GM18951 (cell line): ENCODE results near the gene IPO7.
"Not testable (repeated sequence)": the region's sequence is repeated elsewhere in the genome, so short reads cannot be mapped to it uniquely, and the experiment has no call there.

Experiments used
- POLR2A ChIP-seq: IDR thresholded peaks from 4 replicates; pipeline ENCODE4 v1.6.1; 2011; ENCODE audit warnings: mild to moderate bottlenecking; ENCODE audit not compliant: insufficient read length, insufficient read depth; ENCODE audit errors: extremely low read depth
- in situ Hi-C: fragments of 300-500 bp; cut with MboI; formaldehyde crosslinking; loops from one replicate; pipeline ENCODE4 v1.12.0; 2022; ENCODE audit warnings: low sequenced_read_pairs, mixed read lengths, inconsistent platforms; ENCODE audit not compliant: unreplicated experiment

The IPO7 gene

DNA sequence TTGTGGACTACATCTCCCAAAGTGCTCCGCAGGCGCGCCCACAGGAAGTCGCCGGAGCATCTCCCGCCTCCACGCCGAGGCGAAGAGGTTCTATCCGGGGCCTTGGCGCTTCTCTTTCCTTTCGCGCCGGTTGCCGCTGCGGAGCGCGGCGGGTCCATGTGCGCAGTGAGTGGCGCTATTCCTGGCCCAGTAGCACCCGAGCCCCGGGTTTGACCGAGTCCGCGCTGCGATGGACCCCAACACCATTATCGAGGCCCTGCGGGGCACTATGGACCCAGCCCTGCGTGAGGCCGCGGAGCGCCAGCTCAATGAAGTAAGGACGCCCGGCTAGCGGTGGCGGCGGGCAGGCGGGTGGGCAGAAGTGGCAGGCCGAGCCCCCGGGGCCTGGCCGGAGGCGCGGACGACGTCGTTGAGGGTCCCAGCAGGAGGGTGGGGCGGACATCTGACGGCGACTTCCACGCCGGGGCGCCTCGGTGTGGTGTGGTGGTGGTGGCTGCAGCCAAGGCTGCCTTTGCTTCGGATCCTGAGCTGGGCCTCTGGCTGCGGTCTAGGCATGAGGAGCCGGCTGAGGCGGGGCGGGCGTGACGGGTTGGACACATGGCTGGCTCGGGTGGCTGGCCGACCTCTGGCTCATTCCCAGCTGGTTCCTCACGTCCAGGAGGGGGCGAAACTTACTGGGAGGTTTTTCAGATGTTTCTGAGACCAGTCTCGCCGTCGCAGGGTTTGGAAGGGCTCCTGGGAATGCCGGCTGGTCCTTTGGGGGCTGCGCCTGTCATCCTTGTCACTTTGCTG, at the start of gene IPO7:
TSS of gene IPO7 (plus strand) at position 118 of the 792 bp plus-strand sequence. CDS start at position 230, 112 bp downstream.
- in situ Hi-C loops = no loop called here
- TF ChIP-seq POLR2A = peak; percentile 96

DNA sequence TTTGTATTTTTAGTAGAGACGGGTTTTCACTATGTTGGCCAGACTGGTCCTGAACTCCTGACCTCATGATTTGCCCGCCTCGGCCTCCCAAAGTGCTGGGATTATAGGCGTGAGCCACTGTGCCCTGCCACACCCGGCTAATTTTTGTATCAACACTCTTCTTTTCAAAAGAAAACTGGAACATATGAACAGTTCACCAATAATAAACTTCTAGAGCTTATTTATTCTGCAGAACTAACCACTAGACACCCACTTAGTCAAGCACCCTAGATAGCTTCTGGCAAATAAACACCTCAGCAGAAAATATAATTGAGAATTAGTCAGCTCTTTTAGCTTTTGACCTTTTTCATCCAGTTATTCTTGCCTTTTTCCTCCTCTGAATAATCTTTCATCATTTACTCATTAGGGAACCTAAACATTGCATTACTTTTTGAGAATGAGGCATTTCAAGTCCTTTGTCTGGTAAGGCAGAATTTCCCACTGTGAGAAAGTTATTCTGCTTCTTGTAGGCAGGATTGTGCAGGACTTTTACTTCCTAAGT, 42.7 kb upstream of the IPO7 start:
- in situ Hi-C loops = no loop called here

GRCh38 chr11:9344061-9344680, 40.3 kb upstream of the IPO7 start:
- in situ Hi-C loops = no loop called here
- no peak for TF ChIP-seq POLR2A

More for the DNA sequence above, 42.7 kb upstream of the IPO7 start:
- no peak for TF ChIP-seq POLR2A

DNA sequence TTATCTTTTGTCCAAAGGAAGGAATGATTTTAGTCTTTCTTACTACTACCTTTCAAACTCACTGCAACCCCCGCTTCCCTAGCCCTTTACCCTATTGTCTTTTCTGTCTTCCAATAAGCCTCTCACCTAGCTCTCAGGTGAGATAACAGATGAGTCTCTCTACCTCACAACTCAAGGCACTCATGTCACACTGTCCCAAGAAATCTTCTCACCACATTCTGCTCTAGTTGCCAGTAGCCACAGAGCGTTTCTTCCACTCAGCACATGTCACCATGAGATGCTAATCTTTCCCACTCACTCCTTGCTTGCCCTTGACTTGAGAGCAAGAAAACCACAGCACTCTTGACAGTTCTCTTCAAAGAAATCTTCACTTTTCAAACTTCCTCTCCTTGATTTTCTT, 37.4 kb upstream of the IPO7 start:
- in situ Hi-C loops = no loop called here
- TF ChIP-seq POLR2A = no peak

GRCh38 chr11:9347779-9348178, 36.7 kb upstream of the IPO7 start:
- in situ Hi-C loops = not testable (repeated sequence)

DNA sequence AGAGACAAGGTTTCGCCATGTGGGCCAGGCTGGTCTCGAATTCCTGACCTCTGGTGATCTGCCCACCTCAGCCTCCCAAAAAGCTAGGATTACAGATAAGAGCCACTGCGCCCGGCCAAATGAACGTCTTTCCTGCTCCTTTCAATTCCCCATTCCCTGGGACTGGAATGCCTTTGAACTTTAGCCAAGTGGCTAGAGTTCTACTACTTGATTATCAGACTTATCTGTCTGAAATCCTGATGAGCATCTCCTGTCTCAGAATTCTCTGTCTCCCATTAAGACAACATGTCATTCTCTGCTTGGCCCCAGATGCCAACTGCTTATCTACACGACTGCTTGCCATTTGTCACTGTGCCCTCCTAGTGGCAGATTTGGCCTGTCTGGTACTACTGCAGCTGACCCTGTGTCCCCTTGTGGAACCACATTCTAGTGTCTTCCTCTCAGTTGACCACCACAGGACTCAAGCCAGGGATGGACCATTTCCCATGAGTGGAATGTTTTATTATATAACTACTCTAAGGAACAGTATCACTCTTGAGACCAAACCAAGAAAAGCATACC, 33.1 kb upstream of the IPO7 start:
- TF ChIP-seq POLR2A = no peak
- in situ Hi-C loops = no loop called here

DNA sequence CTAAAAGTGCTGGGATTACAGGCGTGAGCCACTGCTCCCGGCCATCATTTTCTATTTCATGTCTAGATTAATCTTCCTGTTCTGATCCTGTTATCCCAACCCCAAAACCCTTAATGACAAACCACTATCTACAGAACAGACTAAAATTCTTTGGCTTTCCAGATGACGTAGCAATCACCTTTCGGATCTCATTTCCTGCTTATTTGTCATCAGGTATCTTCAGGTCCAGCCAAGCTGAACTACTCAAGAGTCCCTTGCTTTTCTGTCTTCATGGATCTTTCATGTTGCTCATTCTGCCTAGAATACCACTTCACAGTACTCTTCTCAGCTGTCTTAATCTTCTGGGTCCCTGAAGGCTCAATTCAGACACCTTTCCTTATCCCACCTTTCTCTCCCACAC, 27.4 kb upstream of the IPO7 start:
- TF ChIP-seq POLR2A = no peak
- in situ Hi-C loops = no loop called here

- in situ Hi-C loops = not testable (repeated sequence)
Observed at GRCh38 chr11:9360862-9361622, 23.4 kb upstream of the IPO7 start.

DNA sequence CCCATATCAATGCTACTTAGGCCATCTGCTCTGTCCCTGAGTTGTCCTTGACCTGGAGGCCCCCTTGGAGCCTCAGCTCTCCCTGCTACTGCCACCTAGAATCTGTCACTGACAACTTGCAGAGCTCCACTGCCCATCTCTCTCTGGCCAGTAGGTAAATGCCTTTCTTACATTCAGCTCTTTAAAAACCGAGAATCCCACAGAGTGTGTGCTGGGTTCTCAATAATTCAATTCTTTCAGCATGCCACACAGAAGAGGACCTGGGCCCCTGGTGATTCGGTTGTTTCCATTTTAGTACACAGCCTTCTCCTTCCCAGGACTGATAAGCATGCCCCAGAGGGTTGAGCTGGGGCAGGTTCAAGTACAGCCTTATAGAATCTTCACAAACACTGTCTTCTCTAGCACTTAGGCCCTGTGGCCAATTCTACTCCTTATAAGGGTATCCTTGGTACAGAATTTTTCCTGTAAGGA, 22.0 kb upstream of the IPO7 start:
- TF ChIP-seq POLR2A = no peak
- in situ Hi-C loops = no loop called here

GRCh38 chr11:9363954-9364912, 20.2 kb upstream of the IPO7 start:
- TF ChIP-seq POLR2A = peak; percentile 94
- in situ Hi-C loops = no loop called here

DNA sequence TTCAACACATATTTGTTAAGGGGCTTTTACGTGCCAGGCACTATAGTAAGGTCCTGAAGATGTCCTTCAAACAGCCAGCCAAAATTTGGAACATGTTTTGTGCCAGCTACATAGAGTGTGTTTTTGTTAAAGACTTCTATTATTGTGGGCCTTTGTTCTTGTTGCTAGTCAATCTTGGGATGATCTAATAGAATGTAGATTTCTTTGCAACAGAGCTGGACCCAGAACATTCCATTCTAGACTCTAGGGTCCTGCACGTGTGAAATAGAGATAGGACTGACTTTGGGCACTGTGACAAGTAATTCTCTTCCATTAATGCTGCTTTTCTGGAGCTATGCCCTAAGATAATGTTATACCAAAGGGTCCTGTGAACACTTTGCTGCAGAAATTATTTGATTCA, 16.9 kb upstream of the IPO7 start:
- no peak for TF ChIP-seq POLR2A
- in situ Hi-C loops = no loop called here

DNA sequence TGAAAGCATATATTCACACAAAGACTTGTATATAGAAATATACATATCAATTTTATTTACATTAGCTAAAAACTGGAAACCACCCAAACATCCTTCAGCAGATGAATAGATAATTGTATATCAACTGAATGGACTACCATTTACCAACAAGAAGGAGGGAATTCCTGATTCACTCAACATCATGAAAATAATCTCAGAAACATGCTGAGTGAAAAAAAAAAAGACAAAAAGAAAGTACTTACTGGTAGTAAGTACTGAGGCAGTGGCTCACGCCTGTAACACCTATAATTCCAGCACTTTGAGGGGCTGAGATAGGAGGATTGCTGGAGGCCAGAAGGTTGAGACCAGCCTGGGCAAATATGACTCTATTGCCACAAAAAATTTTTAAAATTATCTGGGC, 7.4 kb upstream of the IPO7 start:
- in situ Hi-C loops = no loop called here
- no peak for TF ChIP-seq POLR2A
